IPS DF 6.9 (cell line): ENCODE measurements around the gene CYP4F12.
"Not testable (repeated sequence)": the region's sequence is repeated elsewhere in the genome, so short reads cannot be mapped to it uniquely, and the experiment has no call there.

Experiments used
- DNase-seq: peaks from one replicate; pipeline ENCODE4 v3.0.0-alpha.2; 2013; ENCODE audit warnings: low read depth, low spot score
- H3K27ac ChIP-seq: one replicate; pipeline ENCODE4 v1.5.1; 2013; ENCODE audit warnings: low read length, control low read depth
- H3K27me3 ChIP-seq: 2 replicates; pipeline ENCODE4 v1.6.1; 2013; ENCODE audit warnings: mild to moderate bottlenecking, low read length; ENCODE audit not compliant: control insufficient read depth, insufficient read depth
- H3K36me3 ChIP-seq: 2 replicates; pipeline ENCODE4 v1.6.1; 2013; ENCODE audit warnings: low read length; ENCODE audit not compliant: control insufficient read depth, insufficient read depth
- H3K4me1 ChIP-seq: 2 replicates; pipeline ENCODE4 v1.6.1; 2013; ENCODE audit warnings: low read length; ENCODE audit not compliant: control insufficient read depth, insufficient read depth
- H3K4me3 ChIP-seq: 2 replicates; pipeline ENCODE4 v1.5.1; 2013; ENCODE audit warnings: mild to moderate bottlenecking, low read length
- H3K9me3 ChIP-seq: 2 replicates; pipeline ENCODE4 v1.6.1; 2013; ENCODE audit warnings: low read length, inconsistent platforms; ENCODE audit not compliant: control insufficient read depth, insufficient read depth
- WGBS: extraction: QIAGEN DNeasy Blood & Tissue Kit; methylation state at CpG from one replicate; pipeline ENCODE4 v1.1.7; 2013; ENCODE audit warnings: mixed read lengths, missing lambda C conversion rate; ENCODE audit not compliant: insufficient read length, insufficient coverage; 5-methylcytosine and 5-hydroxymethylcytosine counted together

Gene CYP4F12

DNA sequence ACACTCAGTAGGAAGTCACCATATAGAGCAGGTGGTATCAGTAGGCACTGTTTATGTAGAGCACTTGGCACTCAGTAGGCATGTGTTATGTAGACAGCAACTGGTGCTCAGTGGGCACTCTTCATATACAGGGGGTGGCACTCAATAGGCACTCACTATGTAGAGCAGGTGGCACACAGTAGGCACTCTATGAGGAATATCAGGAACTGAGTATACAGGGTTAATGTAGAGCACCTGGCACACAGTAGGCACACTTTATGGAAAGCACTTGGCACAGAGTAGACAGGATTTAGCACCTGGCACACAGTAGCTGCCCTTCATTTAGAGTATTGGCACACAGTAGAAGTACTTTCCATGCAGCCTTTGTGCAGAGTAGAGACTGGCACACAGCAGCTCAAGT, 33.3 kb upstream of the CYP4F12 start:
- H3K27ac ChIP-seq = no peak overlapping the region
- no peaks in the 10 kb centered on the region for H3K27me3 ChIP-seq
- no peak overlapping the region for H3K4me3 ChIP-seq
- no peak for DNase-seq
- H3K4me1 ChIP-seq = no peaks in the 10 kb centered on the region; the same call in 1 of the 2 replicates
- H3K9me3 ChIP-seq = peaks cover 17% of the 10 kb centered on the region
- H3K36me3 ChIP-seq = no peaks in the 10 kb centered on the region

DNA sequence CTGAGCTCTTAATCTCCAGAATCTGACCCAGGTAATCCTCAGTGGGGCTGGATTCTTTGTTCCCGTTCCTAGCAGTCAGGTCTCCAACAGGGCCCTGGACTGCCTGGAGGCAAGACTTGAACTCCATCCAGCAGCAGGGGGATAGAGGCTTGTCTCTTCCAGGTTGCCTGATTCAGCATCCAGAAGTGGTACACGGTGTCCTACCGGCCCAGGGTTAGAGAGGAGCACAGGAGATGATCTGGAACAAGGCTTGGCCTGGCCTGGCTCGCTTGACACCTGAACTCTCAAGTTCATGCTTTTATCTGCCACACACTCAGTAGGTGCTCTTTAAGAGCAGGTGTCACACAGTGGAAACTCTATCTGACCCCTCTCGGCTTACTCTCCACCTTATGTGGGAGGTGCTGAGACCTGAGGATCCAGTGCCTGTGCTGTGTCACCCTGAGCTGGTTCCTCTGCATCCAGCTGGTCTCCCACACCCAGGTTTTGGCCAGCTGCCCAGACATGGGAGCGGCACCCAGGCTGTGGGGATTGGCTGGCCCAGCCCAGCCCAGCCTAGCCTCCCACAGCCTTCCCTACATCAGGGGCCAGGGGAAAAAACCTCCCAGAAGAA, 32.5 kb upstream of the CYP4F12 start, which contains the start of gene CYP4F3:
CYP4F3 (plus strand) TSS at position 604 of the 610 bp plus-strand sequence. CDS start 519 bp downstream, outside the sequence.
- H3K36me3 ChIP-seq = no peaks in the 10 kb centered on the region
- H3K9me3 ChIP-seq = peaks cover 15% of the 10 kb centered on the region
- H3K4me3 ChIP-seq = no peak within 1 kb of the TSS
- DNase-seq = no peak
- no peaks in the 10 kb centered on the region; the same call in 1 of the 2 replicates for H3K4me1 ChIP-seq
- WGBS = no CpG with 5 or more reads among the region's 6 CpGs
- no peaks in the 10 kb centered on the region for H3K27me3 ChIP-seq
- no peak within 1 kb of the TSS for H3K27ac ChIP-seq

DNA sequence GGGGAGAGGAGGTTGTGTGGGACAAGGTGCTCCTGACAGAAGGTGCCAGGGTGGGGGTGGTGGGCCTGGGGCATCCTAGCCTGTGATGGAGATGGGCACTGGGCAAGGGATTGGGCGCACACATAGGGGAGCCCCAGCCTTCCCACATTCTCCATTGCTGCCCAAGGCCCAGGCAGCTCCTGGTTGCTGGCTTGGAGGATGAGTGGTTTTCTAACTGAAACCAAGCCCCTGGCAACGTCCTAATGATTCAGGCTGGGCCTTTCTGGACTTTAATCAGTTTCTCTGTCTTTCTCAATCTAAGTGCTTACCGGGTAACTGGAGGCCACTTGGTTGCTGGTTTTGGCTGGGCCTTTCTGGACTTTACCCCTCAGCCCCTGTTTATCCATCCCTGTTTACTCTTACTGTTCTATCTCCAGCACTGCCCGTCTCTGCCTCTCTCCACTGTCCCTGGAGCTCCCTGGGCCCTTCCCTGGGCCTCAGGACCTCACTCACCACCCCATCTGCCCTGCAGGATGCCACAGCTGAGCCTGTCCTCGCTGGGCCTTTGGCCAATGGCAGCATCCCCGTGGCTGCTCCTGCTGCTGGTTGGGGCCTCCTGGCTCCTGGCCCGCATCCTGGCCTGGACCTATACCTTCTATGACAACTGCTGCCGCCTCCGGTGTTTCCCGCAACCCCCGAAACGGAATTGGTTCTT, 31.8 kb upstream of the CYP4F12 start:
- no peak overlapping the region for H3K27ac ChIP-seq
- no CpG with 5 or more reads among the region's 12 CpGs for WGBS
- H3K36me3 ChIP-seq = no peaks in the 10 kb centered on the region
- DNase-seq = no peak
- H3K4me1 ChIP-seq = no peaks in the 10 kb centered on the region; the same call in 1 of the 2 replicates
- peaks cover 16% of the 10 kb centered on the region for H3K9me3 ChIP-seq
- no peak overlapping the region for H3K4me3 ChIP-seq
- no peaks in the 10 kb centered on the region for H3K27me3 ChIP-seq

DNA sequence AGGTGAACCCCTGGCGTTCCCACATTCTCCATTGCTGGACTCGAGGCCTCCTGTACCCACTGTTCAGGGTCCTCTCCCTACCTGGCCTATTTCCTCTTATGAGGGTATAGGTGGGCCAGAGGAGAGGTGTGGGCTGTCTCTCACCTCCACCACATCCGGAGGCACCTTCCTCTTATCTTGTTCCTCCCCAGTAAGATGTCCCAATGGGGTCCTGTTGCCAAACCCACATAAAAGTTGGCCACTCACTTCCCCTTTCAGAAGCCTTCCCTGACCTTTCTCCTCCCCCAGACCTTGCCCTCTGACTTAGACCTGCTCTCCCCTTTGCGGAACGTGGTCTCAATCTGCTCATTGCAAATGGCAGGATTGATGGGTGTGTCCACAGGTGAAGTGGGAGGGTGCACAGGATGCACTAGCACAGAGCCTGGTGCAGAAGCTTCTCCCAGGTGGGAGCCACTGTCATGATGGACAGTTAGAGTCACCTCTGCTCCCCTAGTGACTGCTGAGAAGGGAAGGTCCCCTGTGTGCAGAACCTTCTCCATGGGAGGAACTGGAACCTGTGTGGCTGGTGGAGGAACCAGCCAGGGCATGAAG, 30.9 kb upstream of the CYP4F12 start:
- Histone ChIP-seq H3K4me1 (no peaks in the 10 kb centered on the region; the same call in 1 of the 2 replicates), H3K4me3 (no peak overlapping the region), H3K9me3 (peaks cover 19% of the 10 kb centered on the region), H3K27me3 (no peaks in the 10 kb centered on the region), H3K27ac (no peak overlapping the region), H3K36me3 (no peaks in the 10 kb centered on the region)
- no peak for DNase-seq
- no CpG with 5 or more reads among the region's 5 CpGs for WGBS

DNA sequence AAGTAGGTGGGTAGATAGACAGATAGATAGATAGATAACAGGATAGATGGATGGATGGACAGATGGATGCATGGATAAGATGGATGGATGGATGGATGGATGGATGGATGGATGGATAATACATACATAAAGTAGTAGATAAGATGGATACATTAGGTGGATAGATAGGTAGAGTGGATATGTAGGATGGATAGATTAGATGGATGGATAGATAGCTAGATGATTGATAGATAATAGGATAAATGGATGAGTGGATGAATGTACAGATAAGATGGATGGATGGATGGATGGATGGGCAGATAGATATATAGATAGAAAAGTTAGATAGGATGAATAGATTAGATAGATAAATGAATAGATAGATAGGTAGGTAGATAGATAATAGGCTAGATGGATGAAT, 30.1 kb upstream of the CYP4F12 start:
- no peaks in the 10 kb centered on the region; the same call in 1 of the 2 replicates for H3K4me1 ChIP-seq
- no peaks in the 10 kb centered on the region for H3K27me3 ChIP-seq
- H3K4me3 ChIP-seq = no peak overlapping the region
- no peaks in the 10 kb centered on the region for H3K36me3 ChIP-seq
- H3K27ac ChIP-seq = no peak overlapping the region
- peaks cover 19% of the 10 kb centered on the region for H3K9me3 ChIP-seq
- DNase-seq = no peak

DNA sequence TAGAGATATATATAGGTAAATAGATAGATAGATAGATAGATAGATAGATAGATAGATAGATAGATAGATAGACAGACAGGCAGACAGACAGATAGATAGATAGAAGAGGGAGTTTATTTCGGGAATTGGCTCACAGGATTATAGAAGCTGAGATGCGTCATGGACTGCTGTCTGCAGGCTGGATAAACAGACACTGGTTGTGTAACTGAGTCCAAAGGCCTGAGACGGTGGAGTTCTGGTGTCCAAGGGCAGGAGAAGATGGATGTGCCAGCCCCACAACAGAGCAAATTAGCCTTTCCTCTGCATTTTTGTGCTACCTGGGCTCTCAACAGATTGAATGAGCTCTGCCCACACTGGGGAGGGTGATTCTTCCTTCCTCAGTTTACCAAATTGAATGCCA, 29.5 kb upstream of the CYP4F12 start:
- no CpG with 5 or more reads among the region's 3 CpGs for WGBS
- no peak overlapping the region for H3K4me3 ChIP-seq
- H3K4me1 ChIP-seq = no peaks in the 10 kb centered on the region; the same call in 1 of the 2 replicates
- no peaks in the 10 kb centered on the region for H3K27me3 ChIP-seq
- H3K9me3 ChIP-seq = peaks cover 17% of the 10 kb centered on the region
- H3K27ac ChIP-seq = no peak overlapping the region
- no peak for DNase-seq
- H3K36me3 ChIP-seq = no peaks in the 10 kb centered on the region

DNA sequence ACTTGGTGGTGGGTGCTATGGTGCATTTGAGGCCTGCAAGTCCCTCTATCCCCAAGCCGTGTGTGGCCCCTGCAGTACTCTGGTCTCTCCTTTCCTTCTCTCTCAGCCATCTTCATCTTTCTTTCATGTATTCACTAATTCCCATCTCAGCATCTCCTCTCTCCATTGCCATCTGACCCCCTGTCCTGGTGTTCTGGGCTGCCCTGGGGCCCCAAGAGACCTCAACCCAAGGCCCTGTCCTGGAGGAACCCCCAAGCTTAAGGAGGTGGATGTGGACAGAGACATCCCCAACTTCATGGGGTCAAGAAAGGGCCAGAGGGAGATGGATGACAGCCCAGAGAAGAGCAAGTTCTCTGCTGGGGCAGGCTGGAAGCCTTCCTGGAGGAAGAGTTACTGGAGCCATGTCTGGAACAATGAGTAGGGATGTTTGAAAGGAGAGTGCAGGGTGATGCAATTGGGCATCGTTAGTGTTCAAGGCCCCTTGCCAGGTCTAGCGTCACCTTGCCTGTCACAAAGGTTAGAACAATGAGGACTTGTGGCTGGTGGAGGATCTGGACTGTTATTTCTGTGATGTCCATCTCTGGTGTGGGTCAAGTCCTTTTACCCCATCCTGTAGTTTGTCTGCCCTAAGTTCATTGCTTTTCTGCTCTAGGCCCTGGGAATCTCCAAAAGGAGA, 28.7 kb upstream of the CYP4F12 start:
- H3K27ac ChIP-seq = no peak overlapping the region
- no peaks in the 10 kb centered on the region; the same call in 1 of the 2 replicates for H3K4me1 ChIP-seq
- H3K27me3 ChIP-seq = no peaks in the 10 kb centered on the region
- H3K9me3 ChIP-seq = peaks cover 19% of the 10 kb centered on the region
- DNase-seq = no peak
- no CpG with 5 or more reads among the region's 3 CpGs for WGBS
- no peak overlapping the region for H3K4me3 ChIP-seq
- H3K36me3 ChIP-seq = no peaks in the 10 kb centered on the region

DNA sequence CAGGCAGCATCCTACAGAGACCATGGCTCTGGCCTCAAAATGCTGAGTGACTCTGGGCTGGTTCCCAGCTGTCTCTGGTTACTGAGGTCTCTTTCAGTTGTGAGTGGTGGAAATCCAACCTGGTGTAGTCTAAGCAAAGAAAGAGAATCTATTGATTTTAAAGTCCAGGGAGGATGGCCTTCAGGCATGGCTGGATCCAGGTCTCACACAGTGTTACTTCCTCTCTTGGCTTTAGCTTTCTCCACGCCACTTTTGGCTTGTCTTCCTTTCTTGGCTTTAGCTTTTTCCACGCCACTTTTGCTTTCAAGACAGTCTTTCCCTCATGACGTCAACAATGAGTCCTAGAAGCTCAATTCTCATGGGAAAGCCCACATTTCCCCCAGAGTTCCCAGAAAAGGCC, 28.1 kb upstream of the CYP4F12 start:
- peaks cover 22% of the 10 kb centered on the region for H3K9me3 ChIP-seq
- H3K36me3 ChIP-seq = no peaks in the 10 kb centered on the region
- no CpG with 5 or more reads among the region's 3 CpGs for WGBS
- no peak for DNase-seq
- H3K27ac ChIP-seq = no peak overlapping the region
- no peak overlapping the region for H3K4me3 ChIP-seq
- H3K27me3 ChIP-seq = no peaks in the 10 kb centered on the region
- no peaks in the 10 kb centered on the region; the same call in 1 of the 2 replicates for H3K4me1 ChIP-seq

DNA sequence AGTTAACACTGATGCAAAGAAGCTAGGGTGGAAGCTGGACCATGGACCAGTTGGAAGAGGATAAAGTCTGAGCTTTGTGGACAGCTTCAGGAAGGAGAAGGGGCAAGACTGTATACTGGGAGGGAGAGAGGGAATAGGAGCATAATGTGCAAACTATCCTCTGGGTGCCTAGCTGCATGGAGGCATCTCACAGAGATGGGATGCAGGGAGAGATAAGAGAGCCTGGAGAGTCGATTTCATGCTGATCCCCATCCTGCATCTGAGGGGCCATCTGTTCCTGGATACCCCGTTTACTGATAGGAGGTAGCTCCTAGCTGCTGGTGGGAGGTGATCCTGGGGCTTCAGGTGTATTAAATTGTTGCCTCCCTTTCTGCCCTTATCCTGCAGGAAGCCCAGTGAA, 23.4 kb upstream of the CYP4F12 start:
- H3K4me1 ChIP-seq = no peaks in the 10 kb centered on the region
- H3K27ac ChIP-seq = no peak overlapping the region
- no peaks in the 10 kb centered on the region for H3K27me3 ChIP-seq
- WGBS = no CpG with 5 or more reads among the region's 2 CpGs
- peaks cover 13% of the 10 kb centered on the region for H3K9me3 ChIP-seq
- H3K36me3 ChIP-seq = no peaks in the 10 kb centered on the region
- no peak overlapping the region for H3K4me3 ChIP-seq
- no peak for DNase-seq

DNA sequence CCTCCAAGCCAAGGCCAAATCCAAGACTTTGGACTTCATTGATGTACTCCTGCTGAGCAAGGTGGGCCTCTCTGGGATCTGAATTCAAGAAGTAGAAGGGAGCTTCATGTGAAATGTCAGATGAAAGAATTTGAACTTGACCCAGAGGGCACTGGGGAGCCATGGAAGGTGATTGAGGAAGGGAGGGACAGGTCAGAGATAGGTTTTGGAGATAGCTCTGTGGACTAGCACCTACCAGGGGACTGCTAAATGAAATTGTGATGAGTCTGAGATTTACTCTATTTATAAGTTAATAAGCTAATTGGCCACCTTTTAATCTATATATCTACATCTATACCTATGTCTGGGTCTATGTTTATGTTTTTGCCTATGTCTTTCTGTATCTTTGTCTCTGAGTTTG, 22.8 kb upstream of the CYP4F12 start:
- H3K9me3 ChIP-seq = peaks cover 13% of the 10 kb centered on the region
- not testable (repeated sequence) for DNase-seq, H3K4me3 ChIP-seq, H3K27ac ChIP-seq, H3K36me3 ChIP-seq, H3K4me1 ChIP-seq, H3K27me3 ChIP-seq
